NCI-H2196 (cell line): Measurements from ENCODE around the gene KCNJ10.

Experiments
- DNase-seq: peaks from one replicate; lab custom pipeline; 2025; ENCODE audit not compliant: unreplicated experiment; lab: John Stamatoyannopoulos, UW

KCNJ10 gene

DNA sequence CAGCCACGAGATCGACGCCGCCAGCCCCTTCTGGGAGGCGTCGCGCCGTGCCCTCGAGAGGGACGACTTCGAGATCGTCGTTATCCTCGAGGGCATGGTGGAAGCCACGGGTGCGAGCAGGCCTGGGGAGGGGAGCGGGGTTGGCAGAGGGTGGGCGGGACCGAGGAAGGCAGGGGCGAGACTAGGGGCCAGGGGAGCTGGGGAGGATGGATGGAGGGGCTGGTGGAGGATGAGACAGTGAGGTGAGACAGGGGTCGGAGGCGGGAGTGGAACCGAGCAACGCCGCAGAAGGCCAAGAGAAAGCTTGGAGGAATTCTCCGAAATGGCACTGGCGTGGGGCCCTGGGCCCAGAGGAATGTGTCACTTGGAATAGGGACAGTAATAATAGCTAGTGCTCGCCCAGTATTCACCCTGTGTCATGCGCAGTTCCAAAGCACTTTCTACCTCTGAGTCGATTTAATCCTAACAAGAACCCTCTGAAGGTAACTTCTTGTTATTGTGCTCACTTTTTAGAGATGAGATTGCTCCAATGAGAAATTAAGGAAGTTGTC lies 14.9 kb upstream of the KCNJ10 start:
- DNase-seq, result no peak

DNA sequence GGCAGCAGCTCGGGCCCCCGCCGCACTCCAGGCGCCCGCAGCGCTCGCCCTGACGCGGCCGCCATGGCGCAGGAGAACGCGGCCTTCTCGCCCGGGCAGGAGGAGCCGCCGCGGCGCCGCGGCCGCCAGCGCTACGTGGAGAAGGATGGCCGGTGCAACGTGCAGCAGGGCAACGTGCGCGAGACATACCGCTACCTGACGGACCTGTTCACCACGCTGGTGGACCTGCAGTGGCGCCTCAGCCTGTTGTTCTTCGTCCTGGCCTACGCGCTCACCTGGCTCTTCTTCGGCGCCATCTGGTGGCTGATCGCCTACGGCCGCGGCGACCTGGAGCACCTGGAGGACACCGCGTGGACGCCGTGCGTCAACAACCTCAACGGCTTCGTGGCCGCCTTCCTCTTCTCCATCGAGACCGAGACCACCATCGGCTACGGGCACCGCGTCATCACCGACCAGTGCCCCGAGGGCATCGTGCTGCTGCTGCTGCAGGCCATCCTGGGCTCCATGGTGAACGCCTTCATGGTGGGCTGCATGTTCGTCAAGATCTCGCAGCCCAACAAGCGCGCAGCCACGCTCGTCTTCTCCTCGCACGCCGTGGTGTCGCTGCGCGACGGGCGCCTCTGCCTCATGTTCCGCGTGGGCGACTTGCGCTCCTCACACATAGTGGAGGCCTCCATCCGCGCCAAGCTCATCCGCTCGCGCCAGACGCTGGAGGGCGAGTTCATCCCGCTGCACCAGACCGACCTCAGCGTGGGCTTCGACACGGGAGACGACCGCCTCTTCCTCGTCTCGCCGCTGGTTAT lies 14.2 kb upstream of the KCNJ10 start:
- peak; percentile 56 for DNase-seq

DNA sequence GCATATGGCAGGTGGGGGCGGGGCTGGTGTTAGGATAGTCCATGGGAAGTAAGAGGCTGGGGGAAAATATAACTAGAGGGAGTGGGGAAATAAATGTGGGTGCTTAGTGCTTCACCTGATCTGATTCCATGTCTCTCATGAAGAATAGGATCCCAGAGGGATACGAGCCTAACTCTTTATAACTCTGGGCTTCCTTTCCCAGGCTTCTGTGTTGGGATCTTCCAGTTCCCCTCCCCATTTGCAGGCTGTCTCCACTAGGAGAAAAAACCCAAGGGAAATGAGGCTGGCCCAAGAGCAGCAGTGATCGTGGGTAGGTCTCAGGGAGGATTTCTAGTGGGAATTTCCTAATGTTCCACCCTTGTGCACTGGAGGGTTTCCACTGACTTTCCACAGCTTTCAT lies 13.0 kb upstream of the KCNJ10 start:
- no peak for DNase-seq

DNA sequence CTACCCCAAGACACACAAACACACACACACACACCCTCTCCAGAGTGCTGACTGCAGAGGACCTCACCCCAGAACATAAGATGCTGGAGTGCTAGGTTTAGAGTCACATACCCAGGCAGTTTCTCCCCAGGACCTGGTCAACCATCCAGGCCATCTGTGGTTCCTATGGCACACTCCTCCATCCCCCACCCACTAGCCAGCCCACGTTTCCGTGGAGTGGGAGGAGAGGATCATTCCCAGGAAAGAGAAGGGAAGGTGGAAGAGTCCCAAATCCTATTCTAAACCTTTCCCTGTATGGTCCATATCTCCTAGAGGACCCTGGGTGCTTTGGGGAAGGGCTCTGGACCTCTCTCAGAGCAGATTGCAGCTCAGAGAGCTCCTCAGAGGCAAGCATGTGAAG lies 12.5 kb upstream of the KCNJ10 start:
- DNase-seq, result no peak

DNA sequence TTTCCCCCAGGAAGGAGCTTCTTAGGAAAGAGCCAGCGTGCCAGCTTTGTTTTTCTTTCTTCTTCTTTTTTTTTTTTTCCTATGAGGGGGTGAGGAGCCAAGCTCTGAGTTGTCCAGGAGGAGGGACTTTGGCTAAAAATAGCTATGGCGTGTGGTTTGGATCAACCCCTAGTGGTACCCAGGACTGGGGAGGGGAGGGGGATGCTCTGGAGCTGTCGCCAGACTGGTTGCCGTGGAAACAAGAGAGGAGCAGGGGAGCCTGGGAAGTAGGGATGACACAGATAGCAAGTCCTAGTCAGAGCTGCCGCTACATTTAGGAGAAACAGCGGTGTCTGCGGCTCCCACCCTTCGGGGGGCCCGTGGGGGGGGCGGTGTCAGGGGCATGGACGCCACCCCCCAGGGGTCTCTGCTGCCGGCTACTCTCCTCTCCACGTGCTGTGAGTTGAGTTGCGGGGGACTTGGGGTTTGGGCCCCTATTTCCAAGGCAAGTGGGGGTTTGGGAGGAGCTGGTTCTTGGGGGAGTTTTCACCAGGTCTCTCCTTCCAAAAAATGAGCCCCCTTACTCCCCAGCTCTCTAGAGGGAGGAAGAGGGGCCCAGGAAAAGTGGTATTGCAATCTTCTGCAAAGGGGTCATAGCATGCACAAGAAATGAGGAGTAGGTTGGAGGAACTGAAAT lies 11.4 kb upstream of the KCNJ10 start, which contains the start of gene KCNJ9:
Gene KCNJ9 (plus strand): TSS at position 278 of the 676 bp plus-strand sequence. CDS start 2,493 bp downstream, outside the sequence.
- DNase-seq, result no peak

DNA sequence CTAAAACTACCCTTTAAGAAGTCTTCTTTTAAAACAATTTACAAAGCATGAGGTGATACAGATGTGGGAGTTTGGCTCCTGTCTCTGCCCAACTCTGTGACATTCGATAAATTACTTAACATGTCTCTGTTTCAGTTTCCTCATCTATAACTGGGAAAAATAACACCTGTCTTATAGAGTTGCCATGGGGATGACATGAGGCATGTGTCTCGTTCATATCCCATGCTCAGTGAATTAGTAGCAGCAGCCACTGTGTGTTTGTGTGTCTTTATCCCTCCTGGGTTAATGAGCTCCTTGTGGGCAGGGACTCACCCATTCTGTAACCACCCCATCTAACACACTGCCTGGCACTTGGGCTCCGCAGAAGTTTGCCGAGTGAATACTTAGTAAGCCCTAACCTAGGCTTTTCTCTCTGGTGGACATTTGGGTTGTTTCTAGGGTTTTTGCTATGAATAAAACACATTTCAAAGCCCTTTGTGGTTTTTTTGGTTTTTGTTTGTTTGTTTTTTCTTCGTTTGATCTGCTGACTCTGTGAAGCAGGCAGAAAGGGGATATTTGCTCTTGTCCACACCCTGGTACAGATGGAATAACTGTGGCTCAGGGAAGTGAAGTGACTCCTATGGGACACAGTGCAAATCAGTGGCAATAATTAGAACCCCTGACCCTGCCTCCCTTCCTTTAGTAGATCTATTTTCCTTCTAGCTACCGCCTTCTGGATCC lies 10.6 kb upstream of the KCNJ10 start:
- no peak for DNase-seq

DNA sequence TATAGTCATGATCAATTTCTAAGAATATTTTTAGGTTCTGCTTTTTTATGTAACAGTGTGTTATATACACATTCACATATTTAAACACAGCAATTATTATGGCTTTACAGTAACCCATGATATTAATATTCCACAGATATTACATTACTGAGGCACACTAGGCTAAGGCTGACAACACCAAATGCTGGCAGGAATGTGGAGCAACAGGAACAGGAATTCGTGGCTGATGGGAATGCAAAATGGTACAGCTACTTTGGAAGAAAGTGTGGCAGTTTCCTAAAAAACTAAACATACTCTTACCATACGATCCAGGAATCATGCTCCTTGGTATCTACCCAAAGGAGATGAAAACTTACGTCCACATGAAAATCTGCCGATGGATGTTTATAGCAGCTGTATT lies 9.5 kb upstream of the KCNJ10 start:
- DNase-seq, result no peak

- peak; percentile 28 for DNase-seq
Observed at GRCh38 chr1:160078512-160079195, 8.7 kb upstream of the KCNJ10 start.

- DNase-seq, result no peak
Observed at GRCh38 chr1:160077486-160077885, 7.5 kb upstream of the KCNJ10 start.

- no peak for DNase-seq
Observed at GRCh38 chr1:160076295-160076694, 6.3 kb upstream of the KCNJ10 start.

- no peak for DNase-seq
Observed at GRCh38 chr1:160075836-160076235, 5.9 kb upstream of the KCNJ10 start.

- no peak for DNase-seq
Observed at GRCh38 chr1:160074865-160075264, 4.9 kb upstream of the KCNJ10 start.

- no peak for DNase-seq
Observed at GRCh38 chr1:160071289-160071688, 1.3 kb upstream of the KCNJ10 start.

DNA sequence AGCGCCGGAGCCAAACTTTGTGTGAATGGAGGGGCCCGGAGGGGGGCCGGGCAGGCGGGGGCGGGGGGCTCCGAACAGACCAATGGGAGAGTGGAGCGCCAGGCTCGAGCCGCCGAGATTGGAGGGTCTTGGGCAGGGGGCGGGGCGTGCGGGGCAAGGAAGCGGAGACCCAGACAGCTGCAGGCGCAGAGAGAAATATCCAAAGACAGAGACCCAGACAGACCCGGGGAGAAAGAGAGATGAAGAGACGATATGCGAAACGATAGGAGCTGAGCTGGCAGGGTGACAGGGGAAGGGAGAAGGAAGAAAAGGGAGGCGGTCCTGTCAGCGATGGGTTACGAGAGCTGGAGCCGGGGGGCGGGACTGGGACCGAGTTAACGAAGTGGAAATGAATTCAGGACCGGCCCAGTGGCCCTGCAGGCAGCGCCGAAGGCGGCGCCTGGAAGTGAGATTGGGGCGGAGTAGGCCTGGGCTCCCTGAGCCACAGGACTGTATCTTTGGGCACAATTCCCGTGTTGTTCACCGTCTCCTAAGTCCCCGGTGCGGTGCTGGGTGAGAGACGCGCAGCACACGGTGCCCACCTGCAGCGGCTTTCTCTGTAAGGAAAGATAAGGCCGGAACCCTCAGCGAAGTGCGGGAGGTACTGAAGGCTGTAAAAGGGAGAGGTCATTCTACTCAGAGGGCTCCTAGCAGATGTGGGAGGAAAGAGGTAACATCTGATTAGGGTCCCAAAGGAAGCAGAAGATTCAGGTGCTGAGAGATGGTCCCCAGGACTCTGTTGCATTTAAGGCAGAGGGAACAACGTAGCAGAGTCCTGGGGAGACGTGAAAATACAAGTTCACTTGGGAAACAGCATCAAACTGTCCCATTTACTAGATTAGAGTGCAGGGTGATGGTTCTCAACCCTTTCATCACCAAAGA lies 543 bp upstream of the KCNJ10 start:
- DNase-seq, result peak; percentile 59

DNA sequence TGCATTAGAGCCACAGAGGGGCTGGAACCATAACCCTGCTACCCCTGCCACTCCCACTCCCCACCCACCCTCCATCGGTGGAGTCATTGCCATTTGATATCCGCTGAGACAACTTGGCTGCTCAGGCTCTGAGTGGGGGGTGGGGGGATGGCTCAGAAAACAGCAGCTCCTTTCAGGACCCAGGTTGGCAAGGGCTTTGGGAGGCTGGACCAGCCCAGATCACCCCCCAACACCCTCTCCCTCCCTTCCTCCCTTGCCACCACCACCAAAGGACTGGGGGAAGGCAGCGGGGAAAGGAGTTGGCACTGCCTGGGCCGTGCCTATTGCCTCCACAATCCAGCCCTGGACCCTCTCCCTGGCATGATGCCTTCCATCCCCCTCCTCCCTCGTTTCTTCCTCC lies 1.7 kb downstream of the KCNJ10 start:
- no peak for DNase-seq

DNA sequence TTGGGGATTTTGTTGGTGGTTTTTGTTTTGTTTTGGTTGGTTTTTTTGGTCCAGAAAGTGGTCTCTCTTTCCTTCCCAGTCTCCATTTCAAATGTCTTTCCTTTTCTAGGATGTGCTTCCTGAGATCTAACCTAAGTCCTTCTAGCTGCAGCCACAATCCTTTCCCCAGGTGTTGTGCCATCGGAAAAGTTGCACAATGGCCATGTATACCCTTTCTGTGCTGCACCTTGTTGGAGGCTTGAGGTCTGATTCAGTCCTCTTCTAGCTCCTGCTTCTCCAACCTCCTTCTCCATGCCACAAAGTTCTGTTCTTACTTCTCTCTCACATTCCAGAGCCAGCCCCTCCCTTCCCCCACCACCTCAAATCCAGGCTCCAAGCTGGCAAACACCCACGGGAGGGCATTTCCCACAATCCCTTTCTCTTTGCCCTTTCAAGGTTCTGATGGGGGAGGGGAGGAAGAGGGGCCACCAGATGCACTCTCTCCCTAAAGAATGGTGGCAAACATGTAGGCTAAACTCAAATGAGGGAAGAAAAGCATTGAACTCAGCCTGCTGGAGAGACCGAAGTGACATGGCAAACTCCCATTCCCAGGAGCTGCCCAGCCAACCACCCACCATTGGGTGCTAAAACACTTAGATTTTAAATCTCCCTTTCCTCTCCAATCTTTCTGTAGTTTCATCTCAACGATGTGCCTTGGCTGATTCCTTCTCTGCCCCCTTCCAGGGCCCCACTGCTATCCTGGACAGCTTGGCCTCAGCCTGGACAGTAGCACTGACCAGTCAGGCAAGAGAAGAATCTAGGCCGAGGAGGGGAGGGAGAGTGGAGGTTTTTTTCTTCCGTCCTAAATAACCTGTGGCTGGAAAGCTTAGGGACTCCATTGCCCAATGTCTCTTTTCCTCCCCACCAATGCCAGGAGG lies 2.9 kb downstream of the KCNJ10 start:
- DNase-seq, result no peak

GRCh38 chr1:160064746-160065145 lies 5.2 kb downstream of the KCNJ10 start:
- DNase-seq, result no peak

DNA sequence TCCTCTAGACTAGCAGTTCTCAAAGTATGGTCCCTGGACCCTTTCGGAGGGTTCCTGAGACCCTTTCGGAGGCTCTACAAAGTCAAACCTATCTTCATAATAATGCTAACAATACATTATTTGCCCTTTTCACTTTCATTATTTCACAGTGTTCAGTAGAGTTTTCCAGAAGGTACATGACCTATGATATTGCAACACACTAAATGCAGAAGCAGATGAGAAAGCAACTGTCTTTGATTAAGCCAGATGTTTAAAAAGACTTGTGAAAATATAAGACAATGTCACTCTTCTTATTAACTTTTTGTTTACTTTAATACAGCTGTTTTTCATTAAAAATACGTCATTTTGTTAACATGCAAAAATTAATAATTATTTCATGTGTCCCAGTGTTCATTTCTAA lies 5.8 kb downstream of the KCNJ10 start:
- no peak for DNase-seq

- DNase-seq, result no peak
Observed at GRCh38 chr1:160063176-160063575, 6.8 kb downstream of the KCNJ10 start.
